GM13977 (cell line): Measurements from ENCODE around the gene PDHX.

Experiments
- DNase-seq: peaks from one replicate; pipeline ENCODE4 v3.0.0; 2012; ENCODE audit warnings: low spot score
- in situ Hi-C: fragments of 300-500 bp; cut with MboI; formaldehyde crosslinking; loops from one replicate; pipeline ENCODE4 v1.12.0; 2022; ENCODE audit warnings: low sequenced_read_pairs, low pct_unique_long_range_greater_than_20kb, mixed read lengths, inconsistent platforms; ENCODE audit not compliant: unreplicated experiment
- TF ChIP-seq, protein P1 (sequence below): IDR thresholded peaks from 2 replicates; pipeline ENCODE4 v1.5.1; 2012; ENCODE audit warnings: mild to moderate bottlenecking, control low read depth; ENCODE audit not compliant: insufficient read depth; ENCODE audit errors: extremely low read depth, missing control alignments

Gene PDHX

DNA sequence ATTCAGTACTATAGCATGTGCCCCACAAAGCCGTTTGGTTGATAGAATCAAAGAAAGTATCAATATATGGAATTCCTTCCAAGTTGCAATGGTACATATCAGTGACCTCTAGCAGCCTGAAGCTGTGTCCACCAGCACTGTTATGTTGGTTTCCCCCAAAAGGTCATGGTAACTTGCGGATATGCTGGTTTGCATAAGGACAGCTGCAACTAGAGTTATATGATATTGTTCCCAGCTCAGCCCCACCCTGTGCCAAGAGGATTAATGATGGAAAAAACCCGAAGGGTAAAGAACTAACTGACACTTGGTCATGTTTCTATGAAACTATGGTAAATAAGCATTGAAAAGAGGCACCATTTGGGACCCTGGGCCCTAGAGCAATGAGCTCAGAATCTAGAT is 93.5 kb downstream of the PDHX start:
- TF ChIP-seq, protein P1, sequence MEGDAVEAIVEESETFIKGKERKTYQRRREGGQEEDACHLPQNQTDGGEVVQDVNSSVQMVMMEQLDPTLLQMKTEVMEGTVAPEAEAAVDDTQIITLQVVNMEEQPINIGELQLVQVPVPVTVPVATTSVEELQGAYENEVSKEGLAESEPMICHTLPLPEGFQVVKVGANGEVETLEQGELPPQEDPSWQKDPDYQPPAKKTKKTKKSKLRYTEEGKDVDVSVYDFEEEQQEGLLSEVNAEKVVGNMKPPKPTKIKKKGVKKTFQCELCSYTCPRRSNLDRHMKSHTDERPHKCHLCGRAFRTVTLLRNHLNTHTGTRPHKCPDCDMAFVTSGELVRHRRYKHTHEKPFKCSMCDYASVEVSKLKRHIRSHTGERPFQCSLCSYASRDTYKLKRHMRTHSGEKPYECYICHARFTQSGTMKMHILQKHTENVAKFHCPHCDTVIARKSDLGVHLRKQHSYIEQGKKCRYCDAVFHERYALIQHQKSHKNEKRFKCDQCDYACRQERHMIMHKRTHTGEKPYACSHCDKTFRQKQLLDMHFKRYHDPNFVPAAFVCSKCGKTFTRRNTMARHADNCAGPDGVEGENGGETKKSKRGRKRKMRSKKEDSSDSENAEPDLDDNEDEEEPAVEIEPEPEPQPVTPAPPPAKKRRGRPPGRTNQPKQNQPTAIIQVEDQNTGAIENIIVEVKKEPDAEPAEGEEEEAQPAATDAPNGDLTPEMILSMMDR = no peak
- in situ Hi-C loops = loop anchor here (10.0 kb wide), 1 partner anchor 125 kb away; the partner anchor contains the start of gene CD44
- no peak for DNase-seq

DNA sequence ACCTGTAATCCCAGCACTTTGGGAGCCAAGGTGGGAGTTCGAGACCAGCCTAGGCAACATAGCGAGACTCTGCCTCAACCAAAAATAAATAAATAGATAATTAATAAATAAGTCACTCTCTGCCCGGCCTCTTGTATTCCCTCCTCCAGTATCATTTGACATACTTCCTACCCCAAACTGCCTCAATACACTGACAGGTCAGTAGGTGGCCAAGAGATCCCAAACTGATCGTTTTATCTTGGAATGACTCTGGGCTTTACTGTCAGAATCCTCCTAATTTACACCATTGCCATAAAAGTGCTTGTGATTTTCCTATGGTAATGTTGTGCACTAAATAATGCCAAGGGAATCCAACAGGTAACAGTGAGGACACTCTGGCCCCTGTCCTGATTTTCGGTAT is 94.2 kb downstream of the PDHX start:
- TF ChIP-seq, protein P1 = no peak
- in situ Hi-C loops = loop anchor here (10.0 kb wide), 1 partner anchor 124 kb away; the partner anchor contains the start of gene CD44
- no peak for DNase-seq

DNA sequence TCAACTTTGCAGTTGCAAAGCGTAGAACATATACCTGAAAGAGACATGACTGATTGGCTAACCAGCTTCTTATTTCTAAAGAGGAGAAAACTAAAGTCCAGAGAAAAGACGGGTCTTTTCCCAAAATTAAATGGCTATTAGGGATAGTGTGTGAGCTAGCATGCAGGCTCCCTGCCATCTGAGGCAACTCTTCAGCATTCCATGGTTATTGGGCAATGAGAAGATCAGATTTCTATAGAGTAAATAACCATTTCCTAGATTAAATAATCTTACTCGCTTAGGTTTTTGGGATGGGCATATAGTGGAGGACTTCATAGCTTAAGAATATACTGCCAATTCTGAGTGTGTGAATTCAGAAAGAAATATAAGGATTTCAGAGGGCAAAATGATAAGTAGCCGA is 95.0 kb downstream of the PDHX start:
- in situ Hi-C loops = loop anchor here (10.0 kb wide), 1 partner anchor 123 kb away; the partner anchor contains the start of gene CD44
- TF ChIP-seq, protein P1 = no peak
- no peak for DNase-seq

DNA sequence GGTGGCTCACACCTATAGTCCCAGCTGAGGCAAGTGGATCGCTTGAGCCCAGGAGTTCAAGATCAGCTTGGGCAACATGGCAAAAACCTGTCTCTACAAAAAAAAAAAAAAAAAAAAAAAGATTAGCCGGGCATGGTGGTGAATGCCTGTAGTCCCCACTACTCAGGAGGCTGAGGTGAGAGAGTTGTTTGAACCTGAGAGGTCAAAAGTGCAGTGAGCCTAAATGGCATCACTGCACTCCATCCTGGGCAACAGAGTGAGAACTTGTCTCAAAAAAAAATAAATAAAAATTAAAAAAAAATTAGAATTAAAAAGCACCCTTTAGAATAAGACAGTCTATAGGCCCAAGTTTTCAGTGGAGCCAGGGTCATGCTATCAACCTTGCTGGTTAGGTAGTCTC is 95.5 kb downstream of the PDHX start:
- DNase-seq = no peak
- TF ChIP-seq, protein P1 = no peak
- in situ Hi-C loops = loop anchor here (10.0 kb wide), 1 partner anchor 123 kb away; the partner anchor contains the start of gene CD44

DNA sequence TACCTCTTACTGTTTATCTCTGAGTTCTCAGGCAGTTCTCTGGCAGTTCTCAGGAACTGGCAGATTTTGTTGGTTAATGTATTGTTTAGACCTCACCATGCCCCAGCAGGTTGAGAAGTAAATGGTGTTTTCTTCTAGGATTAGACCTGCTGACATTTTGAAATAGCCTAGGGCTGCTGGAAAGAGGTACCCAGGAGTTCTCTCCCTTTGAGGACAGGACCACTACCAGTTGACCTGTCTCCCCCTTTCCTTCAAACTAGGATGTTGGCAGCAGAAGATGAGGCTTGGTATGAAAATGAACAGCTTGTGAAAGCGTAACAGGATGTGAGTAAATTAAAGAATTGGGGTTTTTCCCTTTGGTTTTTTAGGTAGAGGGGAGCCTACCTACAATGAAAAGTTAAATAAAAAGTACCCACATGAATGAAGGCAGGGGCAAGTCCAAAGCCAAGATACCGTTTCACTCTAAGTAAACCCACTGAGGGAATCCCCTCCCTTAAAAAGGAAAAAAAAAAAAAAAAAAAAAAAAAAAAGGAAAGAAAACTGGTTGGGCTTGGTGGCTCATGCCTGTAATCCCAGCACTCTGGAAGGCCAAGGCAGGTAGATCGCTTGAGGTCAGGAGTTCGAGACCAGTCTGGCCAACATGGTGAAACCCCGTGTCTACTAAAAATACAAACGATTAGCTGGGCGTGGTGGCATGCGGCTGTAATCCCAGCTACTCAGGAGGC is 96.2 kb downstream of the PDHX start:
- peak; percentile 28 for DNase-seq
- TF ChIP-seq, protein P1 = no peak
- in situ Hi-C loops = loop anchor here (10.0 kb wide), 1 partner anchor 122 kb away; the partner anchor contains the start of gene CD44

DNA sequence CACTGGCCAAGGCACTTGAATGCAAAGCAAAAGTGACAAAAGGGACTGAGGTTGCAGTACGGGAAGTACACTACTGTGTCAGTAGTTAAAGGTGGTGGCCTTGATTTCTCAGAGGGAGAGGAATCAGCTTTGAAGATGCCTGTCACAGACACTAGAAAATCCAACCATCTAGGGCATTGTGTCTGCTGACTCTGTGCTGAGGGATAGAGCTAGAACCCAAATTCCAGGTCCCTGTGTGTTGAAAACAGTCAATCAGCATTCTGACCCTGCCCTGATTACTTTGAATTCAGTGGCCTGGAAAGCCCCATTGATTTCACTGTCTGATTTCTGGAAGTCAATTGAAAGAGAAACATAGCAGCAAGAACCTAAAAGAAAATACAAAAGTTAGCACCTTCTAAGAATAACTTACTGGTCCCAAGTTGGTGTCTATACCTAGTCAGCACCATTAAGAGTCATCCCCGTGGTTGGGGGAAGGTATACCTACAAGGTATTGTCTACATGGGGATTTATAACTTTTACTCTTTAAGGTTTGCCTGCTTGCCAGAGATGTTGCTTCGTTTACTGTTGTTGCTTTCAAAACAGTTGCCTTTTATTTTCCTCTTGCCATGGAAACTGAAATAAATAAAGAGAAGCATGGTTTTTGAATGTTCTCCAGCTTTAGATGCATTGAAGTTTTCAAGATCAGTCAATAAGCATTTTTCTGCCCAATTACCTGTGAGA is 97.3 kb downstream of the PDHX start:
- in situ Hi-C loops = loop anchor here (10.0 kb wide), 1 partner anchor 121 kb away; the partner anchor contains the start of gene CD44
- DNase-seq = no peak
- TF ChIP-seq, protein P1 = no peak
